ENCODE results near the gene ALG13.

The ALG13 gene

DNA sequence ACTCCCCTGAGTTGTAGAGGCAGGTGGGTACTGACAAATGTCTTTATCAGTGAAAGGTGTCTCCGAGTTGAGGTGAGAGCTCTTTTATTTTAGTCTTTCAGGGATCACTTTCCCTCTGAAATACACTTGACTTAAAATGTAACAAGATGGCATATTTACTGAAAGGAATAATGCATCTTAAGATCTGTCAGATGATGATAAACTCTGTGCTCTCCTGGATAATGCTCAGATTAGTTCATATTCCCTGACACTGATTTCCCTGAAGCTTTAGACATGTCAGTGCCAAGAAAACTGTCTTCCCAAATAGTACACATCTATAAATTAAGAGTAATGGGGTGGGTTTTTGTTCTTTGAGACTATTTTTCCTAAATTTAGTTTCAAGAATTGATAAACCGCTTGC, 75.5 kb downstream of the ALG13 start:
- H3K36me3 ChIP-seq (ENCODE audit: insufficient read depth): no peaks in the 10 kb centered on the region
- no peak overlapping the region for H2AFZ ChIP-seq (ENCODE audit: low read depth)
- no peak overlapping the region for H3K27ac ChIP-seq
- no peak overlapping the region for H3K4me3 ChIP-seq (IDR thresholded peaks at IDR 0.05; ENCODE audit: insufficient read depth, low read depth, low read length)
- TF ChIP-seq, protein P1, sequence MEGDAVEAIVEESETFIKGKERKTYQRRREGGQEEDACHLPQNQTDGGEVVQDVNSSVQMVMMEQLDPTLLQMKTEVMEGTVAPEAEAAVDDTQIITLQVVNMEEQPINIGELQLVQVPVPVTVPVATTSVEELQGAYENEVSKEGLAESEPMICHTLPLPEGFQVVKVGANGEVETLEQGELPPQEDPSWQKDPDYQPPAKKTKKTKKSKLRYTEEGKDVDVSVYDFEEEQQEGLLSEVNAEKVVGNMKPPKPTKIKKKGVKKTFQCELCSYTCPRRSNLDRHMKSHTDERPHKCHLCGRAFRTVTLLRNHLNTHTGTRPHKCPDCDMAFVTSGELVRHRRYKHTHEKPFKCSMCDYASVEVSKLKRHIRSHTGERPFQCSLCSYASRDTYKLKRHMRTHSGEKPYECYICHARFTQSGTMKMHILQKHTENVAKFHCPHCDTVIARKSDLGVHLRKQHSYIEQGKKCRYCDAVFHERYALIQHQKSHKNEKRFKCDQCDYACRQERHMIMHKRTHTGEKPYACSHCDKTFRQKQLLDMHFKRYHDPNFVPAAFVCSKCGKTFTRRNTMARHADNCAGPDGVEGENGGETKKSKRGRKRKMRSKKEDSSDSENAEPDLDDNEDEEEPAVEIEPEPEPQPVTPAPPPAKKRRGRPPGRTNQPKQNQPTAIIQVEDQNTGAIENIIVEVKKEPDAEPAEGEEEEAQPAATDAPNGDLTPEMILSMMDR (conservative IDR thresholded peaks at IDR 0.05; ENCODE audit: low read depth, low read length): no peak
- no peaks in the 10 kb centered on the region for H4K20me1 ChIP-seq (ENCODE audit: insufficient read depth)
- H3K4me1 ChIP-seq (ENCODE audit: low read depth, poor library complexity, severe bottlenecking): no peaks in the 10 kb centered on the region
- H3K9ac ChIP-seq: no peak overlapping the region
- H3K79me2 ChIP-seq (ENCODE audit: insufficient read depth, low read depth): no peaks in the 10 kb centered on the region
- H3K4me2 ChIP-seq: no peak overlapping the region
- no peaks in the 10 kb centered on the region for H3K27me3 ChIP-seq (ENCODE audit: insufficient read depth, low read depth)

- TF ChIP-seq, protein P1 (conservative IDR thresholded peaks at IDR 0.05; ENCODE audit: low read depth, low read length): no peak
- no peak overlapping the region for H3K27ac ChIP-seq
- no peaks in the 10 kb centered on the region for H3K36me3 ChIP-seq (ENCODE audit: insufficient read depth)
- no peaks in the 10 kb centered on the region for H3K4me1 ChIP-seq (ENCODE audit: low read depth, poor library complexity, severe bottlenecking)
- no peak overlapping the region for H3K4me2 ChIP-seq
- H3K79me2 ChIP-seq (ENCODE audit: insufficient read depth, low read depth): no peaks in the 10 kb centered on the region
- no peak overlapping the region for H3K4me3 ChIP-seq (IDR thresholded peaks at IDR 0.05; ENCODE audit: insufficient read depth, low read depth, low read length)
- H3K9ac ChIP-seq: no peak overlapping the region
- no peaks in the 10 kb centered on the region for H4K20me1 ChIP-seq (ENCODE audit: insufficient read depth)
- H2AFZ ChIP-seq (ENCODE audit: low read depth): no peak overlapping the region
- no peaks in the 10 kb centered on the region for H3K27me3 ChIP-seq (ENCODE audit: insufficient read depth, low read depth)
Measured at GRCh38 chrX:111759686-111760085, 78.7 kb downstream of the ALG13 start.

GRCh38 chrX:111761578-111762135, 80.7 kb downstream of the ALG13 start:
- TF ChIP-seq, protein P1 (conservative IDR thresholded peaks at IDR 0.05; ENCODE audit: low read depth, low read length): no peak
- H3K4me2 ChIP-seq: no peak overlapping the region
- no peaks in the 10 kb centered on the region for H4K20me1 ChIP-seq (ENCODE audit: insufficient read depth)
- no peaks in the 10 kb centered on the region for H3K79me2 ChIP-seq (ENCODE audit: insufficient read depth, low read depth)
- no peaks in the 10 kb centered on the region for H3K4me1 ChIP-seq (ENCODE audit: low read depth, poor library complexity, severe bottlenecking)
- H3K36me3 ChIP-seq (ENCODE audit: insufficient read depth): no peaks in the 10 kb centered on the region
- no peak overlapping the region for H3K4me3 ChIP-seq (IDR thresholded peaks at IDR 0.05; ENCODE audit: insufficient read depth, low read depth, low read length)
- no peak overlapping the region for H3K9ac ChIP-seq
- no peak overlapping the region for H3K27ac ChIP-seq
- no peak overlapping the region for H2AFZ ChIP-seq (ENCODE audit: low read depth)
- no peaks in the 10 kb centered on the region for H3K27me3 ChIP-seq (ENCODE audit: insufficient read depth, low read depth)

- Histone ChIP-seq H3K9ac (no peak overlapping the region), H4K20me1 (ENCODE audit: insufficient read depth) (no peaks in the 10 kb centered on the region), H3K27ac (no peak overlapping the region), H3K4me2 (no peak overlapping the region), H3K4me3 (IDR thresholded peaks at IDR 0.05; ENCODE audit: insufficient read depth, low read depth, low read length) (no peak overlapping the region), H3K79me2 (ENCODE audit: insufficient read depth, low read depth) (no peaks in the 10 kb centered on the region), H2AFZ (ENCODE audit: low read depth) (no peak overlapping the region), H3K36me3 (ENCODE audit: insufficient read depth) (no peaks in the 10 kb centered on the region), H3K27me3 (ENCODE audit: insufficient read depth, low read depth) (no peaks in the 10 kb centered on the region), H3K4me1 (ENCODE audit: low read depth, poor library complexity, severe bottlenecking) (no peaks in the 10 kb centered on the region)
- TF ChIP-seq, protein P1 (conservative IDR thresholded peaks at IDR 0.05; ENCODE audit: low read depth, low read length): no peak
Measured at GRCh38 chrX:111778591-111778990, 97.6 kb downstream of the ALG13 start.

Measured in KMS-11 (cell line).